HL-60/S4 (cell line): ENCODE data around the gene IL1A.

ENCODE experiments used
- in situ Hi-C: fragments of 300-500 bp; cut with MboI; formaldehyde crosslinking; loops from 2 replicates; pipeline ENCODE4 v1.14.3; 2022; ENCODE audit warnings: low sequenced_read_pairs

Gene IL1A

DNA sequence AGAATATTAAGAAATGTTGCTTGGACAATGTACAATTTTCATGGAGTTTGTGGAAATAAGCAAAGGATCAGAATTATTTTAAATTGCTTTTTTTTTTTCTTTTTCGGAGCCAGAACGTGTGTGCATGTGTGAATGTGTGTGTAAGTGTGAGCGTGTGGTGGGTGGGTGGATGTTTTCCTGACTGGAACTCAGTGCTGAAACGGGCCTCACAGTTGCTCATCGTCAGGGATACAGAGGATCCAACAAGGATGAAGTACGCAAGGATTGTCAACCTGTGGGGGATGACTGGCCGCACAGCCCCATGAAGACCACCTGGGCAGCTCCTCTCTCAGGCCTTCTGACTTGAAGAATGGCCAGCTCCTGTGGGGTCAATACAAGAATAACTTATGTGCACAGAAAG is 34.8 kb upstream of the IL1A start:
- in situ Hi-C loops, result no loop called here

DNA sequence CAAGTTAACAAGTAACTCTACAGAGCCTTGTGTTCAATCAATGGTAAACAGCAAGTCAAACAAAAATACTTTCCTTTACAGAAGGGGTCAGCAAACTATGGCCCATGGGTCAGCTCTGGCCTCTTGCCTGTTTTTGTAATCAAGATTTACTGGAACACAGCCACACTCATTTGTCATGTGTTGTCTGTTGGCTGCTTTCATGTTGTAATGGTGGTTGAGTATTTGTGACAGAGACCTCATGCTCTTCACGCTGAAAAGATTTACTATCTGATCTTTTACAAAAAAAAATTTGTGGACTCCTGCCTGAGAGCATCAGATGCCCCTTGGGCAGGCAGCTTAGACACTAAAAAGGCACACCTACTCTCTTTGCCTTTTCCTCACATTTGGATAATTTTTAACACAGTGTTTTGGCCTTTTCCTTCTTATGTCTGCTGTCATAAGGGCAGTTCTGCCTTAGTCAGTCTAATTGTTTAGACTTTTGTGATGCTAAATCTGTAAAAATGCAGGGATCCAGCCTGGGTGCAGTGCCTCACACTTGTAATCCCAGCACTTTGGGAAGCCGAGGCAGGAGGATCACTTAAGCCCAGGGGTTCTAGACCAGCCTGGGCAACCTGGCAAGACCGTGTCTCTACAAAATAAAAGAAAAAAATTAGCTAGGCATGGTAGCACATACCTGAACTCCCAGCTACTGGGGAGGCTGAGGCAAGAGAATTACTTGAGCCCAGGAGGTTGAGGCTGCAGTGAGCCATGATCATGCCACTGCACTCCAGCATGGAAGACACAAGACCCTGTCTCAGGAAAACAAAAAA is 34.0 kb upstream of the IL1A start:
- in situ Hi-C loops, result no loop called here

DNA sequence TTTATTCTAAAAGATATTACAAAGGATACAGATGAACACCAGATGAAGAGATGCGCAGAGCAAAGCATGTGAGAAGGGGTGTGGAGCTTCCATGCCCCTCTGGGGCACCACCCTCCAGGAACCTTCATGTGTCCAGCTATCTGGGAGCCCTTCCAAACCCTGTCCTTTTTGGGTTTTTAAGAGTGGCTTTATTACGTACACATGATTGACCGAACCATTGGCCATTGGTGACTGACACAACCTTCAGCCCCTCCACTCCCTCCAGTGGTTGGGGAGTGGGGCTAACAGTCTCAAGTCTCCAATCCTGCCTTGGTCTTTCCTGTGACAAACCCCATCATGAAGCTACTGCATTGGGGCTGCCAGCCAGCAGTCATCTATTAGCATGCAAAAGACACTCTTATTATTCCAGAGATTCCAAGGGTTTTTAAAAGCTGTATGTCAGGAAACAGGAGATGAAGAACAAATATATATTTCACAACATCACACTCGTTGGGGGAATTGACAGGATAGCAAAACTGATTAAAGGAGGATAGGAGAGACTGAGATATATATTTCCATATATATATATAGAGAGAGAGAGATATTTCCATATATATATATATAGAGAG is 32.9 kb upstream of the IL1A start:
- in situ Hi-C loops, result no loop called here

DNA sequence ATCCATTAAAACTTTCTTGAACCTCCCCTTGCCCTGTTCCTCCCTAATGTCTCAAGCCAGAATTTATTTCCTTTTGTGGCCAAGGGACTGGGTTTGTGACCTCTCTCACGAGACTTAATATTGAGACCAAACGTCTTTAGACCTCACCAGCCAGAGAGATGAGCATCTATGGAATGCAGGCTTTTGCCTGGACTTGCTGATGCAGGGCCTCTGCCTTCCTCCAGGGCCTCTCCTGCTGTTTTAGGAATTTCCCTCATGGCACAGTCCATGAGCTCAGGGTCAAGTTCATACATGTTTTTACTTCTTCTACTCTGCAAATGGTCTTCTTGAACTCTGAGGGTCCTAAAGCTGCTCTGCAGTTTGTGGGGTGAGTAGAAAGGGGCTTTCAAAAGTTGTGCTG is 30.0 kb upstream of the IL1A start:
- in situ Hi-C loops, result no loop called here

DNA sequence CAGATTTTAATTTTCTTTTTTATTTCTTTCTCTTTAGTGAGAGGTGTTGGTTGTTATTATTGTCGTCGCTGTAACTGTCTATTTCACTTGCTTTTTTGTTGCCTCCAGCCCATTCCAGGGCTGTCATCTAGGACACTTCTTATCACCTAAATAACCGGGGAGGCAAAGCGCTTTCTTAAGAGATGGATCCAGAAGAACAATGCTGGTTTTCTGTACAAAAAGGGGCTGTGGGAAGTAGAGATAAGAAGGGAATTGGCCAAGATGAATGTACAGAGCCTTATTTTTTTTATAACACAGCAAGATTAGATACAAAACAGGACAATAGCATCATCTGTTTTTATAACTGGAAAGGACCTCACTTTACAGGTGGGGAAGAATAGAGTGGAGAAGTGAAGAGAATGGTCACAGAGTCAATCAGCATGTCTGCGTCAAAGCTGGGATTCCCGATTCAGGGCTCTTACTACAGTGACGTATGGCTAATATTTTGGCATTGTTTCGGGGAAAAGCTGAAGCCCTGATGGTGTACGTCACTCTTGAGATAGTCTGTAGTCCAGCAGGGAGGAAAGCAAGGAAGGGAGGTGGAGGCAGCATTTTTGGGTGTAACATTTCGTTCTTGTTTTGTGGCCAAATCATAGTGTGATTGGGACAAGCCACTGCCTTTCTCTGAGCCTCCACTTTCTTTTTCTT is 29.1 kb upstream of the IL1A start:
- in situ Hi-C loops, result no loop called here

DNA sequence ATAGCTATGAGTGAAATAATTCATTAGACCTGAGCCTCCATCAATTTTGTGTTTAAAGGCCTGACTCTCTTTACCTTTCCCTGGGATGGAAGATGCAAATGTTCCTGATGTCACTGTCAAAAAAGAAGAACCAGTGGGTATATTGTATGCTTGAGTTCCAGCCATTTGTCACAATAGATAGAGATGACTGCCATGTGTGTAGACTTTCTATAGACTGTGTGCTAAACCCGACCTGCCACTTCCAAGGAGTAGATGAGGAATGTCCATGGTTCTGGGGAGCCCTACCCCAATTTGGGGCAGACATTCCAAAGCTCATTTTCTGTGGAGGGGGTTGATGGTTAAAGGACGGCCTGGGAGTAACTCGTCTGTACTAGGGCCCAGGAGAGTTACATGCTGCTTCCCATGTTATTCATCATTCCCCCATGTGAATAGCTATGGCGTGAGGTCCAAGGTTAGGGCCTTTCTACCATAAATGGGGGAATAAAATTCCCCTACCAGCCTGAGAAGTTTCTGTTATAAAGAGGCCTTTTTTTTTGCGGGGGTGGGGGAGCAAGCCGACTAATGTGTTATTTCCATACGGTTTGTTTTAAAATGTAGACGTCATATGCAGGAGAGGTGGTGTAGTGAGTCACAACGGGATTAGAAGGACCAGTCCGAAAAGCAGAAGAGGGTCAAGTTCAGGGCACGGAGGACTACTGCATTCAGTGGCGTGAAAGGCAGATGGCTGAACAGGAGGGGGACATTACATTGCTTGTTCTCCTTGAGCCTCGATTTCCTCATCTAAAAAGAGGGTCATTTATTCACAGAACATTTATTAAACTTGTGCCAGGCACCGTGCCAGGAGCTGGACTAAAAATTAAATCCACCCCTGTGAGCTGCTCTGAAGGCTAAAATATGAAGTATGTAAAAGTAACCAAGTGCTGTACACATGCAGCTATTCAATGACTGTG is 28.3 kb upstream of the IL1A start:
- in situ Hi-C loops, result no loop called here

DNA sequence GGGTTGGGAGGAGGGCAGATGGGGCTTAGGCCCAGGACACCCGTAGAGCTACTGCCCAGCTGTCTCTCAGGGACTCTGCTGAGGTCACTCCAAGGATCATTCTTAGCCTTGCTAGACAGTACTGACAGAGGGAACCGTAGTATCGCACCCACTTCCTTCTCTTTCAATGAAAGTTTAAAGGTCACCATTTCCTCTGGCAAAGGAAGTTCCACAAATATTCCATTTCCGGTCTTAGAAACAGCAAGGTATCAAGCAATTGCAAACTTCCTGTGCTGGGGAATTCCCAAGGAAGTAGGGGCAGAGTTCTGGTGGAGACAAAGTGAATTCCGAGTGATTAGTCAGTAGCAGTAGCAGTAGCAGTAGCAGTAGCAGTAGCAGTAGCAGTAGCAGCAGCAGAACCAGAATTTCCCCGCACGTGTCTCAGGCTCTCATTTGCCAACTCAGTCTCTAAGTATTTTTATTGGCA is 27.6 kb upstream of the IL1A start:
- in situ Hi-C loops, result no loop called here

DNA sequence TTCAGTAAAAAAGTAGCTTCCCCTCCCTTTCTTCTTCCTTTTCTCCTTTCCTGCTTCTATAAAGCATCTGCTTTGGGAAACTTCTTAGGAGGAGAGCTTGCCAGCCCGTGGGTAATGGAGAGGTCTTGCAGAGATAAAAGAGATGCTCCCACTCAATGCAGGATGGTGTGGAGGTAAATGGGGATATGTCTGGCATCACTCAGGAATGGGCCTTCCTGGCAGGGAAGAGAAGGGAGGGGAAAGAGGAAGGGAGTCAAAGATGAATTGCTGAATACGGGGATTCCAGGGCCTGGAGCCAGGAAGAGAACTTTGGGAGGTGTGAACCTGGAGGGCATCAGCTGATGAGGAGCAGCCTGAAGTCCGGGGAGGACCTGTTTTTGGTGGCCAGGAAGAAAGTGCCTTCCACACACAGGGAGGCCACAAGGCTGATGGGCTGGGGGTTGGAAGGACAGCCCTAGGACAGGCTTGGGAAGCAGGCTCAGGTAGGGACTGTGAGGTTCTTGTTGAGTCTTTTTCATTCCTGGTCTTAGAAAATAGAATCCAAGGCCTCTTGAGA is 27.1 kb upstream of the IL1A start:
- in situ Hi-C loops, result no loop called here

DNA sequence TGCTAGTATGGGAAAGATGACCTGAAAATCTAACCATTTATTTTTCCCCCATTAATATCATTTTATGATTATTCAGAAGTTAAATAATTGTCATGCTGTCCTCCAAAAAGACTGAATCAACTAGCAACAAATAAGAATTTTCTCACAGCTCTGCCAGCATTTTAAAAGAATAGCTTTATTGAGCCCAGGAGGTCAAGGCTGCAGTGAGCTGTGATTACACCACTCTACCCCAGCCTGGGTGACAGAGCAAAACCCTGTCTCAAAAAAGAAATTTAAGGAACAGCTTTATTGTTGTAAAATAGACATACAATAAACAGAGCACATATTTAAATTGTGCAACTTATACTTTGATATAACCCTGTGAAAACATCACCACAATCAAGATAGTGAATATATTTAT is 24.8 kb upstream of the IL1A start:
- in situ Hi-C loops, result no loop called here

DNA sequence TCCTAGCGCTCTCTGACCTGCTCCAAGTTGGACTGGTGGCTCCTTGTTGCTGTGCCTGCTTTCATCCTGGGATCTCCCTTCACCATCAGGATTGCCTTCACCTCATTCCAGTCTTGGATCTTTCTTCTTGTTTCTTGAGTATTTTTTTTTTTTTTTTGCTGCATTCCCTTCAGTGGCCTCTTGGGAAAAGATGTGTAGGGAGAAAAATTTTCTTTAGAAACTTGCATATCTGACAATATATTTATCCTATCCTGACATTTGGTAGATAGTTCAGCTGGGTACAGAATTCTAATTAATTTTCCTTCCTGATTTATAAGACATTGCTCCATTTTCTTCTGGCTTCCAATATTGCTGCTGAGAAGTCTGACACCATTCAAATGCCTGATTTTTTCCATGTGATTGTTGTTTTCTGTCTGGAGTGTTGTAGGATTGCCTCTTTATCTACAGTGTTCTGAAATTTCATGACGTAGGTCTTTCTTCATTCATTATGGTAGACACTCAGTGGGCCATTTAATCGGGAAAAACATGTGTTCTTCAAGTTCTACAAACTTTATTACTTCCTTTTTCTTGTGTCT is 23.0 kb upstream of the IL1A start:
- in situ Hi-C loops, result no loop called here

DNA sequence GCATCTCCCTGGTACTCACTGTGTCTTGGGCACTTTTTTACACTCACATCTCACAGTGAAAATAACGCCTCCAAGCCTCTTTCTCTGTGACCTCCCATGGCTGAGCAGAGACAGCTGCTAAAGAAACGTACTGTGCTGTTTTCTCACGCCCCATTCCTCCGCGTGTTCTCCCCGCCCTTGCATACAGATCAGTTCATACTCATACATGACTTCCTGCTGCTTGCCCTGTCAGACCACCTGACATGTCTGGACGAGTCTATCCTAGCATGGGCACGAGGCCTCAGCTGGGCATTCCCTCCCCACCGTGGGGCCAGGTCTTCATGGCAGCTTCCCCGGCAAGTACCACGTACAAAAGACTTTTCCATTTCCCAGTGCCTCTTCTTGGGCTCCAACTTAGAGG is 21.2 kb upstream of the IL1A start:
- in situ Hi-C loops, result no loop called here

DNA sequence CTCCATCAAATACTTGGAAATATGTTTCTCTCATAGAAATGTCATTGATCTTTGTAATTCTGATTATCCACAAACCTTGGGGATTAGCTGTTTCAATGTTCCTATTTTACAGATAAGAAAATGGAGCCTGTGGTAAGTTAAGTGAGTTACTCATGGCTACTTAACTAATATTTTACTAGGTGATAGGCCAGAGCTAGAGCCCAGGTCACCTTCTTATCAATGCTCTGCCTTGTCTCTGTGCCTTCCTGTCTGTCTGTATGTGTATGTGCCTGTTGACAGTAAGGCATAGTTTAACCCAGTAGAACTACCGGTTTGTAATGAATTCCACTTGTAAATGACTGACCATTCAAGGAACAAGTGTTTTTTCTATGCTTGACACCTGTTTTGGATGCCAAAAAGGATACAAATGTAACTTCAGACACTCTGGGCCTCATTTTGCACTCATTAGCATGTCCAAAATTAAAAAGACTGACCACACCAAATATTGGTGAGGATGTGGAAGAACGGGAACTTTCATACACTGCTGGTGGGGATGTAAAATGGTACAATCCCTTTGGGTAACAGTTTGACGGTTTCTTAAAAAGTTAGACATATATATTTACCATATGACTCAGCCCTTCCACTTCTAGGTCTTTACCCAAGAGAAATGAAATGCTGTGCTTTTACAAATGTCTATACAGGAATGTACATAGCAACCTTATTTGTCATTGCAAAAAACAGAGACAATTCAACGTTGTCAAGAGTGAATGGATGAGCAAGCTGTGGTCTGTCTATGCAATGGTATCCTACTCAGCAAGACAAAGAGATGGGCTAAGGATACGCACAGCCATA is 19.6 kb upstream of the IL1A start:
- in situ Hi-C loops, result no loop called here

DNA sequence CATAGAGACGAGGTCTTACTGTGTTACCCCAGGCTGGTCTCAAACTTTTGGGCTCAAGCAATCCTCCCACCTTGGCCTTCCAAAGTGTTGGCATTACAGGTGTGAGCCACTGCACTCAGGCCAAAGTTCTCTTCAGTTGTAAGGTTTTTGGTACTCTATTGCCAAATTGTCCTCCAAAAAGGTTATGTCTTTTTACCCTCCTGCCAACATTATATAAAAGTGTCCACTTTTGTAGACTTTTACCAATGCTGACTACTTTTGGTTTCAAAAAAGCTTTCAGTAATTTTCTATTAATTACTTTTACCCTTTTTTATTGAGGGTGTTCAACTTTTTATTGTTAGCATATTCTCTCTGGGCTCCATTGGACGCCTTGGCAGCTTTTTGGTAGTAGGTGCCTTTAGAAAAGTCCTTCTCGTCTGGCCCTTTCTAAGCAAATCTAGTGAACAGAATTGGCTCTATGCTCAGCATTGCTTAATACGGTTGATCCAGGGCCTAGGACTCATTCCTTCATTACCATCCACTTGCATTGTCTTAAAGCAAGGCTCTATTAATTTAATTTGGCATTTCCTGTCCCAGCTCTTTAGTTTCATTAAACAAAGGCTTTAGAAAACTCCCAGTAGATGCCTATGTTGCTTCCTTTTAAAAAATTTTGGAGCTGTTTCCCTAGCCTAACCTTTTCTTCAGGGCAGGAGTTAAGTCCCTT is 16.7 kb upstream of the IL1A start:
- in situ Hi-C loops, result no loop called here

DNA sequence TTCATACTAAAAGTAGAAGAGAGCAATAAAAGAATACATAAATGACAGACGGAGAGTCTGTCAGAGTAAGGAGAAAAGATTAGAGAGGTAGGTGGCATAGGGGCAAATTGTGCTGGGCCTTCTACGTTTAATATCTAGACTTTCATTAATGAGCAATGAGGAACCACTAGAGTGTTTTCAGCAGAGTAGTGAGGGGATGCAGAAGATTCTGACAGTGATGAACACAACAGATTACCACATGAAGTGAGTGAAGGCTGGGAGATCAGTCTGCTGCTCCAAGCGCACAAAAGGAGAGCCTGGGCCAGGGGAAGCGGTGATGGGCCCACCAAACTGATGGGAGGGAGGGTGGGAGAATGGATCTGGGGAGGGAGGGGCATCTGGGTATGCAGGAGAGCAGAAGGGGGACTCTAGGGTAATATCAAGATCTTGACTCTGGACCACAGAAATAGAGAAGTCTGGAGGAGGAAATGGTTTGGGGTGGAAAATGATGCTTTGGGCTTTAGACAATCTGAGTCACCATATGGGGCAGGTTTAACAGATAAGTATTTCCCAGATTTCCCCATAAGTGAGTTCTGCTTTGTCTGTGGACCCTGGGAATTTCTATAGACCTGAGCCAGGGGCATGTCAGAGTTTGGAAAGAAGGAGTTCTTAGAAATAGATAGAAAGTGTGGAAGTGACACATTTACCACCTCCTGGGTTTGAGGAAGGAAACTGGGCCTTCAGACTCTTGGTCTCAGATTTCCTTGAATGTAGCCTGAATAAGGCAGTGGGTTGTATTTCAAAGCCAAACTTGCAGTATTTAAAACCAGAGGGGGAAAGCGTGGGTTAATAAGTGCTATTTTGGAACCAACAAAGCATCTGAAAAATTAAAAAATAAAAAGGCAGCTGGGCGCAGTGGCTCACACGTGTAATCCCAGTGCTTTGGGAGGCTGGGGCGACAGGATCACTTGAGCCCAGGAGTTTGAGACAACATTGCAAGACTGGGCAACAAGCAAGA is 15.0 kb upstream of the IL1A start:
- in situ Hi-C loops, result no loop called here

DNA sequence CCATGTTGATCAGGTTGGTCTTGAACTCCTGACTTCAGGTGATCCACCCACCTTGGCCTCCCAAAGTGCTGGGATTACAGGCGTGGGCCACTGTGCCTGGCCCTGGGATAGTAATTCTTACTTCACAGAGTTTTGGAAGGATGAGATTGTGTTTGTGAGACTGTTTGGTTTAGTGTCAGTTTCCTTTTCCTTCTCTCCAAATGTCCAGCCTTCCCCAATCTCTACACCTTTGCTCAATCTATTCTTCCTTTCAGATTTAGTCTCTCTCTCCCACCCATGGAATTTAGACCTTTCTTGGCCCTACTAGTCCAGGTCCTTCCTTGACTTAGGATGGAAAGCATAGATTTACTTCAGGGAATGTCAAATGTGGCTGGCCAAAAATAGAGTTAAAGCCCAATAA is 12.2 kb upstream of the IL1A start:
- in situ Hi-C loops, result no loop called here

DNA sequence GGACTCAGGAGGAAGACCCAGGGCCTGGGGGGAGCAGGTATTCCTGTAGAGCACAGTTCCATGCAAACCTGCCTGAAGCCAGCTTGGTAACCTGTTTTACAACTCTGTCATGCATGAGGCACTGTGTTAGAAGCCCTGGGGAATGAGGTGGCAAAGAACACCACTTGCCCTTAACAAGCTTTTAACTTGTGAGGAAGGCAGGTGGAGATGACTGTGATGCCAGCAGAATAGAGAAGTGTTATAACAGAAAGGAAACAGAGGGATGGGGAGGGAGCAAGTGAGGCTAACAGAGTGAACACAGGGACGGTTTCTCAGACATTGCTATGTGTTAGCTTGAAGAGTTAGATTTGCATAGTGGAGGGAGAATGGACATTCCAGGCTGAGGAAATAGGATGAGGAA is 11.5 kb upstream of the IL1A start:
- in situ Hi-C loops, result no loop called here

DNA sequence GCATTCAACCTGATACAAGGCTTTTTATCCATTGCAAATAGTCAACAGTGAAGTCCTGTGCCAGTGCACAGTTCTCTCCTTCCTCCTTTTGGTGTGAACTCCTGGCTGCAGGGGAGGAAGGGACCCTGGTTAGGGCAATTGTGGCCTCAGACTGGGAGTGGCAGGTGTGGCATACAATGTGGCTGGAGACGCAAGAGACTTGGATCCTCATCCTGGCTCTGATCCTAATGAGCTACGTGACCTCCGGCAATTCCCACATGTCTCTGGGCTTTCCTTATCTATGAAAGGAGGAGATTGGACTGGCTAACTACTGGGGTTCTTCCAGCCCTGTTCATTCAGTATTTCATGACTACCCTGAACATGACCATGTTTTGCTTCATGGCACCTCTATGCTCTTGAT is 10.5 kb upstream of the IL1A start:
- in situ Hi-C loops, result no loop called here
